Nephron (organoid): Measurements from ENCODE around the gene CLEC1B.
"Not testable (repeated sequence)": the region's sequence is repeated elsewhere in the genome, so short reads cannot be mapped to it uniquely, and the experiment has no call there.

Source experiments
- H3K27ac Mint-ChIP-seq, 3 experiments: 2 replicates each; pipeline ENCODE4 v1.8.0; 2020; ENCODE audit warnings: mixed read lengths in 3 of 3, mild to moderate bottlenecking in 2 of 3, moderate library complexity in 1 of 3
- H3K27me3 Mint-ChIP-seq: 2 replicates; pipeline ENCODE4 v1.8.0; 2021; ENCODE audit warnings: low read depth, mild to moderate bottlenecking, moderate library complexity, mixed read lengths
- H3K36me3 Mint-ChIP-seq: 2 replicates; pipeline ENCODE4 v1.8.0; 2020; ENCODE audit warnings: low read depth, mixed read lengths
- H3K4me1 Mint-ChIP-seq: 2 replicates; pipeline ENCODE4 v1.8.0; 2020; ENCODE audit warnings: mixed read lengths
- H3K4me3 Mint-ChIP-seq, 3 experiments: 2 replicates each; pipeline ENCODE4 v1.8.0; 2020; ENCODE audit warnings: mild to moderate bottlenecking in 3 of 3, mixed read lengths in 3 of 3, moderate library complexity in 2 of 3
- H3K9me3 Mint-ChIP-seq: 2 replicates; pipeline ENCODE4 v1.8.0; 2020; ENCODE audit warnings: mixed read lengths
- TF ChIP-seq, protein P1 (sequence below), 3 experiments: fragments of 200-600 bp; sonication (generic); IDR thresholded peaks; one replicate each; pipeline ENCODE4 v1.5.0; 2021; ENCODE audit warnings: antibody characterized with exemption in 3 of 3; ENCODE audit not compliant: unreplicated experiment in 3 of 3

Gene CLEC1B

DNA sequence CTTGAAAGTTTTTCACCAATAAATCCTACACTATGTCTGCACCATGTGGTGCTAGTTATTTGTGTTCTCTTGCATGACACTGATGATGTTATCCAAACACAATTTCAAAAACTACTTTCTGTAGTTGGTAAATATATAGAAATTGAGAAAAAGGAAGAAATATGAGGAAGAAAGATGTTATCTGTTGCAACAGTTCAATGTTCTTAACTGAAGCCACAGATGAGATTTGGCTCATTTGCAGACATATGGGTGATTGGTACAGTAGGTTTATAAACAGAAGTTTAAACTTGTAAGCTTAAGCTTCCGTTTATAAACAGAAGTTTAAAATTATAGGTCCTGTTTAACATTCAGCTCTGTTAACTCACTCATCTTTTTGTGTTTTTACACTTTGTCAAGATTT lies 27.7 kb downstream of the CLEC1B start, which contains the start of gene CLEC12A:
Gene CLEC12A (plus strand): TSS at position 229 of the 400 bp plus-strand sequence. CDS start 188 bp downstream, outside the sequence.
- peaks cover 3% of the 10 kb centered on the region for H3K36me3 Mint-ChIP-seq
- peaks cover 5% of the 10 kb centered on the region for H3K9me3 Mint-ChIP-seq
- no peak within 1 kb of the TSS for H3K4me3 Mint-ChIP-seq
- no peaks in the 10 kb centered on the region for H3K4me1 Mint-ChIP-seq
- TF ChIP-seq, protein P1, sequence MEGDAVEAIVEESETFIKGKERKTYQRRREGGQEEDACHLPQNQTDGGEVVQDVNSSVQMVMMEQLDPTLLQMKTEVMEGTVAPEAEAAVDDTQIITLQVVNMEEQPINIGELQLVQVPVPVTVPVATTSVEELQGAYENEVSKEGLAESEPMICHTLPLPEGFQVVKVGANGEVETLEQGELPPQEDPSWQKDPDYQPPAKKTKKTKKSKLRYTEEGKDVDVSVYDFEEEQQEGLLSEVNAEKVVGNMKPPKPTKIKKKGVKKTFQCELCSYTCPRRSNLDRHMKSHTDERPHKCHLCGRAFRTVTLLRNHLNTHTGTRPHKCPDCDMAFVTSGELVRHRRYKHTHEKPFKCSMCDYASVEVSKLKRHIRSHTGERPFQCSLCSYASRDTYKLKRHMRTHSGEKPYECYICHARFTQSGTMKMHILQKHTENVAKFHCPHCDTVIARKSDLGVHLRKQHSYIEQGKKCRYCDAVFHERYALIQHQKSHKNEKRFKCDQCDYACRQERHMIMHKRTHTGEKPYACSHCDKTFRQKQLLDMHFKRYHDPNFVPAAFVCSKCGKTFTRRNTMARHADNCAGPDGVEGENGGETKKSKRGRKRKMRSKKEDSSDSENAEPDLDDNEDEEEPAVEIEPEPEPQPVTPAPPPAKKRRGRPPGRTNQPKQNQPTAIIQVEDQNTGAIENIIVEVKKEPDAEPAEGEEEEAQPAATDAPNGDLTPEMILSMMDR (IDR thresholded peaks at IDR 0.05; ENCODE audit: unreplicated experiment in 3 of 3), result no peak
- no peak within 1 kb of the TSS for H3K27ac Mint-ChIP-seq
- no peaks in the 10 kb centered on the region for H3K27me3 Mint-ChIP-seq

DNA sequence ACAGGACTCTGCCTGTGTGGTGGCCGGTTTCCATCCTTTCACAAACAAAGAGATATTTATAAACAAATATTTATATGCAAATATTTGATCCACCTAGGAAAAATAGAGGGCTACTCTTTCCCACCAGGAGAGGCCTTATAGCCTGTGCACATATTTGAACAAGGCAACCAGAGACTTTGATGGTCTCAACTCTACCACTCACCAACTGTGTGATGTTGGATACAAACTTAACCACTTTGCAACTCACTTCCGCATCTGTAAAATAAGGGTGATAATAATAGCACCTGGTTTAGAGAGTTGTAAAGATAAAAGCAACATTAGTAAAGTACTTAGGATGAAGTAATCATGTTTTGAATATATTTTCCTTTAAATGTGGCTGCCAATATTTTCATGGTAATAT lies 29.2 kb downstream of the CLEC1B start:
- no peaks in the 10 kb centered on the region for H3K27me3 Mint-ChIP-seq
- no peaks in the 10 kb centered on the region for H3K9me3 Mint-ChIP-seq
- TF ChIP-seq, protein P1 (IDR thresholded peaks at IDR 0.05; ENCODE audit: unreplicated experiment in 3 of 3), result no peak
- H3K4me3 Mint-ChIP-seq, result no peak overlapping the region
- H3K36me3 Mint-ChIP-seq, result no peaks in the 10 kb centered on the region
- H3K27ac Mint-ChIP-seq, result no peak overlapping the region
- no peaks in the 10 kb centered on the region for H3K4me1 Mint-ChIP-seq

DNA sequence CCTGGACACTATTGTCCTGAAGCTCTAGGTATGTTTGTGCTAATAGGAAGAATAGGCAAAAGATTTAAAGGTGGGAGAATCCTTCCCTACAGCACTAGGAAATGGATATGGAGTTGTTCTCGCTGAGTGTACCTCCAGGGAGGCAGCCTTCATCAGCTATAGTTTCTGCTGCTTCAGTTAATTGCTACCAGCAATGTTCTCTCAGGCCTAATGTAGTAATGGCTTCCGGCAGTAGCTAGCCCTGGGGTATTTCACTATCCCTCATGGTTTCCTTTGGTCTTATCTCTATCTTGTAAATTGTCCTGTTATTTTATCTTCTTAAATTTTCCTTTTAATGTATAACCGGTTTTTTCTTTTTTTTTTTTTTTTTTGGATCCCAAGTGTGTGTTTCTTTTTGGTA lies 37.0 kb downstream of the CLEC1B start:
- no peaks in the 10 kb centered on the region for H3K27me3 Mint-ChIP-seq
- H3K27ac Mint-ChIP-seq, result no peak overlapping the region
- no peak overlapping the region for H3K4me3 Mint-ChIP-seq
- H3K36me3 Mint-ChIP-seq, result no peaks in the 10 kb centered on the region
- H3K4me1 Mint-ChIP-seq, result no peaks in the 10 kb centered on the region
- H3K9me3 Mint-ChIP-seq, result no peaks in the 10 kb centered on the region
- TF ChIP-seq, protein P1 (IDR thresholded peaks at IDR 0.05; ENCODE audit: unreplicated experiment in 3 of 3), result no peak

DNA sequence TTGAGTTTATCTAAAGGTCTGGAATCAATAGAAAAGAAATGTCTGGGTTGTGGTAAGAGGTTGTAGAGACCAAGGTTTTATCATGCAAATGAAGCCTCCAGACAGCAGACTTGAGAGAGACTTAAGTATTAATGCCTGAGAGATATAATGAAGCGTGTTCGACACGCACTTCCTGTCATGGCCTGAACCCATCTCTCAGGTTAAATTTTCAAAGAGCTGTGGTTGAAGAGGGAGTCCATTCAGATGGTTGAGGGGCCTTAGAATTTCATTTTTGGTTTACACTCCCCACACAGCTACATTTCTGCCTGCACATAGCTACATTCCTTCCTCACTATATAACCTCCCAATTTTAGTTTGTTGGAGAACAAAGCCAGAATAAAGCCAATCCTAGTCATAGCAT lies 37.8 kb downstream of the CLEC1B start:
- TF ChIP-seq, protein P1 (IDR thresholded peaks at IDR 0.05; ENCODE audit: unreplicated experiment in 3 of 3), result no peak
- no peaks in the 10 kb centered on the region for H3K36me3 Mint-ChIP-seq

DNA sequence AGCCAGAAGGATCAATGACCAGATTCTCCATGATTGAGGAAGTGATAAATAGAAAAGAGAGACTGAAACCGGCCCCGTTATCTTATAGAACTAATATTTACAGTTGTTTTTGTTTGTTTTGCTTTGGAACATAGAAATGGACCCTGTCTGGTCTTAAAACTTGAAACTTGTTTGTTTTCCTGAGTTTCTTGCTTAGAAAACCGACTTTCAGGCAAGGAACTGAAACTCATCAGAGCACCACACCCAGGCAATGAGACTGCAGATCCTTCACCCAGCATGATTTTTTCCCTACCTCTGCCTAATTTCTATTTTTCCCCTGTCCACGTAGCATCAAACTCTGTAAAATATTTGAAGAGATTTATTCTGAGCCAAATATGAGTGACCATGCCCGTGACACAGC lies 38.3 kb downstream of the CLEC1B start:
- TF ChIP-seq, protein P1 (IDR thresholded peaks at IDR 0.05; ENCODE audit: unreplicated experiment in 3 of 3), result no peak
- Mint-ChIP-seq H3K27ac (no peak overlapping the region), H3K9me3 (no peaks in the 10 kb centered on the region), H3K4me3 (no peak overlapping the region), H3K4me1 (no peaks in the 10 kb centered on the region), H3K36me3 (no peaks in the 10 kb centered on the region), H3K27me3 (no peaks in the 10 kb centered on the region)

More for the DNA sequence above, 37.8 kb downstream of the CLEC1B start:
- H3K9me3 Mint-ChIP-seq, result no peaks in the 10 kb centered on the region
- H3K27ac Mint-ChIP-seq, result no peak overlapping the region
- no peaks in the 10 kb centered on the region for H3K4me1 Mint-ChIP-seq
- no peak overlapping the region for H3K4me3 Mint-ChIP-seq
- H3K27me3 Mint-ChIP-seq, result no peaks in the 10 kb centered on the region

DNA sequence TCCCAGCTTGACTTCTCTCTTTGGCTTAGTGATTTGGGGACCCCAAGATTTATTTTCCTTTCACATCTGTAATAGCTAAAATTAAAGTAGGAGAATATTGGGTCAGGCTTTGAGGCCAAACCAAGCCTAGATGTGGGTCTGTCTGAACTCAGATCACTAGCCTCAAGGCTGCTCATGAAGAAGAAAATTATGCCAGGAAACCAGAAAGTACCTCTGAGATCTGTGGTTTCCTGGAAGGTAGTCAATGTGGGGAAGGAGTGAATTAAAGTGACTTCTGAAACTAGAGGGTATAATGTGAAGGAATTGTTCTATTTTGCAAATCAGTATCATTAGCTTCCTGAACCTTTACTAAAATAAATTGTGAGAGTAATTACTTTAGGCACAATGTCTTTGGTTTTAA lies 41.1 kb downstream of the CLEC1B start:
- Mint-ChIP-seq H3K27ac (no peak overlapping the region), H3K4me3 (no peak overlapping the region), H3K9me3 (no peaks in the 10 kb centered on the region), H3K27me3 (no peaks in the 10 kb centered on the region), H3K4me1 (no peaks in the 10 kb centered on the region), H3K36me3 (no peaks in the 10 kb centered on the region)
- TF ChIP-seq, protein P1 (IDR thresholded peaks at IDR 0.05; ENCODE audit: unreplicated experiment in 3 of 3), result no peak

DNA sequence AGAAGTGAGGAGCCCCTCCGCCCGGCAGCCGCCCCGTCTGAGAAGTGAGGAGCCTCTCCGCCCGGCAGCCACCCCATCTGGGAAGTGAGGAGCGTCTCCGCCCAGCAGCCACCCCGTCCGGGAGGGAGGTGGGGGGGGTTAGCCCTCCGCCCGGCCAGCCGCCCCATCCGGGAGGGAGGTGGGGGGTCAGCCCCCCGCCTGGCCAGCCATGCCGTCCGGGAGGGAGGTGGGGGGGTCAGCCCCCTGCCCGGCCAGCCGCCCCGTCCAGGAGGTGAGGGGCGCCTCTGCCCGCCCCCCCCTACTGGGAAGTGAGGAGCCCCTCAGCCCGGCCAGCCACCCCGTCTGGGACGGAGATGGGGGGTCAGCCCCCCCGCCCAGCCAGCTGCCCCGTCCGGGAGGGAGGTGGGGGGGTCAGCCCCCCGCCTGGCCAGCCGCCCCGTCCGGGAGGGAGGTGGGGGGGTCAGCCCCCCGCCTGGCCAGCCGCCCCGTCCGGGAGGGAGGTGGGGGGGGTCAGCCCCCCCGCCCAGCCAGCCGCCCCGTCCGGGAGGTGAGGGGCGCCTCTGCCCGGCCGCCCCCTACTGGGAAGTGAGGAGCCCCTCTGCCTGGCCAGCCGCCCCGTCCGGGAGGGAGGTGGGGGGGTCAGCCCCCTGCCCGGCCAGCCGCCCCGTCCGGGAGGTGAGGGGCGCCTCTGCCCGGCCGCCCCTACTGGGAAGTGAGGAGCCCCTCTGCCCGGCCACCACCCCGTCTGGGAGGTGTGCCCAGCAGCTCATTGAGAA lies 45.8 kb downstream of the CLEC1B start:
- not testable (repeated sequence) for H3K9me3 Mint-ChIP-seq, H3K4me1 Mint-ChIP-seq, H3K4me3 Mint-ChIP-seq, H3K27ac Mint-ChIP-seq, H3K27me3 Mint-ChIP-seq, H3K36me3 Mint-ChIP-seq
